Measurements from ENCODE around the gene CCDC141. TPM values are rescaled to one million over a fixed set of nuclear protein-coding genes. Genes with fewer than 3 reads are reported as not detected.

Gene CCDC141
- total RNA-seq, 1 donor from 2014 or later: 61.6 TPM

- peak overlapping the region in 1 of 3 donors; percentile 26 for H3K9ac ChIP-seq (ENCODE audit: low read depth in 1 of 3, low read length in 3 of 3)
- H3K27ac ChIP-seq (ENCODE audit: low read depth, low read length): no peak overlapping the region
- H3K36me3 ChIP-seq (ENCODE audit: control insufficient read depth in 3 of 3, insufficient read depth in 3 of 3, low read length in 3 of 3): no peaks in the 10 kb centered on the region
- no peak overlapping the region for H3K4me3 ChIP-seq (ENCODE audit: low read length in 3 of 3)
- H3K27me3 ChIP-seq (ENCODE audit: control insufficient read depth in 3 of 3, insufficient read depth in 3 of 3, low read length in 3 of 3): no peaks in the 10 kb centered on the region
- peaks cover 3 to 16% (median 6%) of the 10 kb centered on the region in 3 donors for H3K4me1 ChIP-seq (ENCODE audit: control insufficient read depth in 3 of 3, insufficient read depth in 3 of 3, low read length in 3 of 3)
- no peaks in the 10 kb centered on the region for H3K9me3 ChIP-seq (ENCODE audit: control insufficient read depth in 3 of 3, low read length in 3 of 3)
Observed at GRCh38 chr2:178884440-178884839, 165.5 kb downstream of the CCDC141 start.

- Histone ChIP-seq H3K4me1 (ENCODE audit: control insufficient read depth in 3 of 3, insufficient read depth in 3 of 3, low read length in 3 of 3) (peaks cover 0 to 11% (median 0%) of the 10 kb centered on the region in 3 donors), H3K9me3 (ENCODE audit: control insufficient read depth in 3 of 3, low read length in 3 of 3) (no peaks in the 10 kb centered on the region), H3K36me3 (ENCODE audit: control insufficient read depth in 3 of 3, insufficient read depth in 3 of 3, low read length in 3 of 3) (no peaks in the 10 kb centered on the region), H3K27me3 (ENCODE audit: control insufficient read depth in 3 of 3, insufficient read depth in 3 of 3, low read length in 3 of 3) (no peaks in the 10 kb centered on the region), H3K27ac (ENCODE audit: low read depth, low read length) (no peak overlapping the region), H3K4me3 (ENCODE audit: low read length in 3 of 3) (peak overlapping the region in 1 of 3 donors; percentile 10), H3K9ac (ENCODE audit: low read depth in 1 of 3, low read length in 3 of 3) (no peak overlapping the region)
Observed at GRCh38 chr2:178882666-178883440, 167.1 kb downstream of the CCDC141 start.

GRCh38 chr2:178881075-178881474 is 168.9 kb downstream of the CCDC141 start:
- Histone ChIP-seq H3K27me3 (ENCODE audit: control insufficient read depth in 3 of 3, insufficient read depth in 3 of 3, low read length in 3 of 3) (no peaks in the 10 kb centered on the region), H3K36me3 (ENCODE audit: control insufficient read depth in 3 of 3, insufficient read depth in 3 of 3, low read length in 3 of 3) (no peaks in the 10 kb centered on the region), H3K9me3 (ENCODE audit: control insufficient read depth in 3 of 3, low read length in 3 of 3) (no peaks in the 10 kb centered on the region), H3K9ac (ENCODE audit: low read depth in 1 of 3, low read length in 3 of 3) (no peak overlapping the region), H3K4me1 (ENCODE audit: control insufficient read depth in 3 of 3, insufficient read depth in 3 of 3, low read length in 3 of 3) (peaks cover 0 to 6% (median 0%) of the 10 kb centered on the region in 3 donors), H3K4me3 (ENCODE audit: low read length in 3 of 3) (no peak overlapping the region), H3K27ac (ENCODE audit: low read depth, low read length) (no peak overlapping the region)

- no peak overlapping the region for H3K27ac ChIP-seq (ENCODE audit: low read depth, low read length)
- H3K4me1 ChIP-seq (ENCODE audit: control insufficient read depth in 3 of 3, insufficient read depth in 3 of 3, low read length in 3 of 3): peaks cover 0 to 6% (median 0%) of the 10 kb centered on the region in 3 donors
Observed at GRCh38 chr2:178880257-178880656, 169.7 kb downstream of the CCDC141 start.

GRCh38 chr2:178877874-178878273 is 172.1 kb downstream of the CCDC141 start:
- Histone ChIP-seq H3K9me3 (ENCODE audit: control insufficient read depth in 3 of 3, low read length in 3 of 3) (no peaks in the 10 kb centered on the region), H3K36me3 (ENCODE audit: control insufficient read depth in 3 of 3, insufficient read depth in 3 of 3, low read length in 3 of 3) (no peaks in the 10 kb centered on the region), H3K27ac (ENCODE audit: low read depth, low read length) (no peak overlapping the region), H3K4me3 (ENCODE audit: low read length in 3 of 3) (peak overlapping the region in 1 of 3 donors; percentile 46), H3K27me3 (ENCODE audit: control insufficient read depth in 3 of 3, insufficient read depth in 3 of 3, low read length in 3 of 3) (no peaks in the 10 kb centered on the region), H3K4me1 (ENCODE audit: control insufficient read depth in 3 of 3, insufficient read depth in 3 of 3, low read length in 3 of 3) (peaks cover 0 to 5% (median 0%) of the 10 kb centered on the region in 3 donors), H3K9ac (ENCODE audit: low read depth in 1 of 3, low read length in 3 of 3) (peak overlapping the region in 1 of 3 donors; percentile 61)

More at GRCh38 chr2:178880257-178880656, 169.7 kb downstream of the CCDC141 start:
- Histone ChIP-seq H3K27me3 (ENCODE audit: control insufficient read depth in 3 of 3, insufficient read depth in 3 of 3, low read length in 3 of 3) (no peaks in the 10 kb centered on the region), H3K36me3 (ENCODE audit: control insufficient read depth in 3 of 3, insufficient read depth in 3 of 3, low read length in 3 of 3) (no peaks in the 10 kb centered on the region), H3K9ac (ENCODE audit: low read depth in 1 of 3, low read length in 3 of 3) (no peak overlapping the region), H3K4me3 (ENCODE audit: low read length in 3 of 3) (no peak overlapping the region), H3K9me3 (ENCODE audit: control insufficient read depth in 3 of 3, low read length in 3 of 3) (no peaks in the 10 kb centered on the region)

- Histone ChIP-seq H3K27ac (ENCODE audit: low read depth, low read length) (peak overlapping the region; percentile 90), H3K4me3 (ENCODE audit: low read length in 3 of 3) (peak overlapping the region; percentile 40 to 59 (median 54))
Observed at GRCh38 chr2:178874529-178875240, 175.3 kb downstream of the CCDC141 start.

GRCh38 chr2:178873912-178874311 is 176.0 kb downstream of the CCDC141 start:
- Histone ChIP-seq H3K9me3 (ENCODE audit: control insufficient read depth in 3 of 3, low read length in 3 of 3) (no peaks in the 10 kb centered on the region), H3K4me3 (ENCODE audit: low read length in 3 of 3) (peak overlapping the region; percentile 40 to 59 (median 54)), H3K36me3 (ENCODE audit: control insufficient read depth in 3 of 3, insufficient read depth in 3 of 3, low read length in 3 of 3) (no peaks in the 10 kb centered on the region), H3K27ac (ENCODE audit: low read depth, low read length) (peak overlapping the region; percentile 90), H3K4me1 (ENCODE audit: control insufficient read depth in 3 of 3, insufficient read depth in 3 of 3, low read length in 3 of 3) (peaks cover 7 to 18% (median 8%) of the 10 kb centered on the region in 3 donors), H3K9ac (ENCODE audit: low read depth in 1 of 3, low read length in 3 of 3) (peak overlapping the region; percentile 59 to 81 (median 66)), H3K27me3 (ENCODE audit: control insufficient read depth in 3 of 3, insufficient read depth in 3 of 3, low read length in 3 of 3) (no peaks in the 10 kb centered on the region)

More at GRCh38 chr2:178874529-178875240, 175.3 kb downstream of the CCDC141 start:
- no peaks in the 10 kb centered on the region for H3K27me3 ChIP-seq (ENCODE audit: control insufficient read depth in 3 of 3, insufficient read depth in 3 of 3, low read length in 3 of 3)
- no peaks in the 10 kb centered on the region for H3K36me3 ChIP-seq (ENCODE audit: control insufficient read depth in 3 of 3, insufficient read depth in 3 of 3, low read length in 3 of 3)
- H3K9ac ChIP-seq (ENCODE audit: low read depth in 1 of 3, low read length in 3 of 3): peak overlapping the region; percentile 66 to 81 (median 80)
- H3K9me3 ChIP-seq (ENCODE audit: control insufficient read depth in 3 of 3, low read length in 3 of 3): no peaks in the 10 kb centered on the region
- H3K4me1 ChIP-seq (ENCODE audit: control insufficient read depth in 3 of 3, insufficient read depth in 3 of 3, low read length in 3 of 3): peaks cover 5 to 14% (median 7%) of the 10 kb centered on the region in 3 donors

- Histone ChIP-seq H3K27me3 (ENCODE audit: control insufficient read depth in 3 of 3, insufficient read depth in 3 of 3, low read length in 3 of 3) (no peaks in the 10 kb centered on the region), H3K4me1 (ENCODE audit: control insufficient read depth in 3 of 3, insufficient read depth in 3 of 3, low read length in 3 of 3) (peaks cover 7 to 22% (median 8%) of the 10 kb centered on the region in 3 donors), H3K27ac (ENCODE audit: low read depth, low read length) (peak overlapping the region; percentile 70), H3K9me3 (ENCODE audit: control insufficient read depth in 3 of 3, low read length in 3 of 3) (no peaks in the 10 kb centered on the region), H3K36me3 (ENCODE audit: control insufficient read depth in 3 of 3, insufficient read depth in 3 of 3, low read length in 3 of 3) (no peaks in the 10 kb centered on the region), H3K4me3 (ENCODE audit: low read length in 3 of 3) (no peak overlapping the region), H3K9ac (ENCODE audit: low read depth in 1 of 3, low read length in 3 of 3) (no peak overlapping the region)
Observed at GRCh38 chr2:178871536-178871935, 178.4 kb downstream of the CCDC141 start.

GRCh38 chr2:178870703-178871102 is 179.2 kb downstream of the CCDC141 start:
- H3K9ac ChIP-seq (ENCODE audit: low read depth in 1 of 3, low read length in 3 of 3): peak overlapping the region in 1 of 3 donors; percentile 26
- H3K27me3 ChIP-seq (ENCODE audit: control insufficient read depth in 3 of 3, insufficient read depth in 3 of 3, low read length in 3 of 3): no peaks in the 10 kb centered on the region
- H3K9me3 ChIP-seq (ENCODE audit: control insufficient read depth in 3 of 3, low read length in 3 of 3): no peaks in the 10 kb centered on the region
- H3K4me1 ChIP-seq (ENCODE audit: control insufficient read depth in 3 of 3, insufficient read depth in 3 of 3, low read length in 3 of 3): peaks cover 8 to 22% (median 9%) of the 10 kb centered on the region in 3 donors
- no peak overlapping the region for H3K4me3 ChIP-seq (ENCODE audit: low read length in 3 of 3)
- no peaks in the 10 kb centered on the region for H3K36me3 ChIP-seq (ENCODE audit: control insufficient read depth in 3 of 3, insufficient read depth in 3 of 3, low read length in 3 of 3)
- peak overlapping the region; percentile 70 for H3K27ac ChIP-seq (ENCODE audit: low read depth, low read length)

- Histone ChIP-seq H3K4me1 (ENCODE audit: control insufficient read depth in 3 of 3, insufficient read depth in 3 of 3, low read length in 3 of 3) (peaks cover 29 to 61% (median 36%) of the 10 kb centered on the region in 3 donors), H3K27ac (ENCODE audit: low read depth, low read length) (peak overlapping the region; percentile 98), H3K27me3 (ENCODE audit: control insufficient read depth in 3 of 3, insufficient read depth in 3 of 3, low read length in 3 of 3) (no peaks in the 10 kb centered on the region), H3K4me3 (ENCODE audit: low read length in 3 of 3) (peak overlapping the region in 1 of 3 donors; percentile 39), H3K9me3 (ENCODE audit: control insufficient read depth in 3 of 3, low read length in 3 of 3) (no peaks in the 10 kb centered on the region), H3K36me3 (ENCODE audit: control insufficient read depth in 3 of 3, insufficient read depth in 3 of 3, low read length in 3 of 3) (no peaks in the 10 kb centered on the region), H3K9ac (ENCODE audit: low read depth in 1 of 3, low read length in 3 of 3) (peak overlapping the region; percentile 47 to 72 (median 63))
Observed at GRCh38 chr2:178865999-178866398, 183.9 kb downstream of the CCDC141 start.

Data from skeletal muscle tissue (tissue), 4 donors.